H1 (cell line): ENCODE data around the gene PCYT2. TPM values are rescaled to one million over a fixed set of nuclear protein-coding genes. Genes with fewer than 3 reads are reported as not detected.

Experiments
- CTCF ChIA-PET: fragments of 300-600 bp; sonication (Branson Sonifier 250); formaldehyde crosslinking; loops from one replicate; lab custom pipeline; 2021; ENCODE audit not compliant: partially characterized antibody; lab: Charles Lee
- POLR2A ChIA-PET: fragments of 300-600 bp; sonication (Branson Sonifier 250); formaldehyde crosslinking; loops from one replicate; lab custom pipeline; 2021; ENCODE audit warnings: inconsistent platforms; ENCODE audit not compliant: partially characterized antibody; lab: Charles Lee
- DNase-seq, 2 experiments: peaks; one replicate each; pipeline versions ENCODE4 v3.0.0 to v3.0.0-alpha.2; 2010 to 2022; ENCODE audit warnings: low spot score in 2 of 2, low read depth in 1 of 2, mixed read lengths in 1 of 2
- FAIRE-seq: peaks from 2 replicates; lab custom pipeline; 2011; peaks lifted over from hg19 to GRCh38; lab: Jason Lieb, UNC
- H2AFZ ChIP-seq: 2 replicates; pipeline ENCODE4 v1.8.1; 2012; ENCODE audit warnings: low read length, inconsistent platforms
- H2AK5ac ChIP-seq: 2 replicates; pipeline ENCODE4 v1.6.1; 2013; ENCODE audit warnings: low read depth, low read length
- H2BK120ac ChIP-seq: replicated peaks from 2 replicates; pipeline ENCODE3; 2013; ENCODE audit warnings: low read depth, low read length, inconsistent platforms
- H2BK12ac ChIP-seq: 2 replicates; pipeline ENCODE4 v1.6.1; 2013; ENCODE audit warnings: low read depth, low read length
- H2BK15ac ChIP-seq: 2 replicates; pipeline ENCODE4 v1.6.1; 2013; ENCODE audit warnings: low read length
- H2BK20ac ChIP-seq: 2 replicates; pipeline ENCODE4 v1.6.1; 2013; ENCODE audit warnings: low read length
- H2BK5ac ChIP-seq: 2 replicates; pipeline ENCODE4 v1.6.1; 2013; ENCODE audit warnings: low read depth, low read length
- H3K14ac ChIP-seq: 2 replicates; pipeline ENCODE4 v1.6.1; 2013; ENCODE audit warnings: inconsistent platforms; ENCODE audit not compliant: insufficient read length
- H3K18ac ChIP-seq: 2 replicates; pipeline ENCODE4 v1.6.1; 2013; ENCODE audit warnings: low read length; ENCODE audit errors: extremely low read depth
- H3K23ac ChIP-seq: 2 replicates; pipeline ENCODE4 v1.6.1; 2013; ENCODE audit warnings: inconsistent platforms; ENCODE audit not compliant: insufficient read length
- H3K23me2 ChIP-seq: 2 replicates; pipeline ENCODE4 v1.6.1; 2013; ENCODE audit warnings: low read depth, low read length
- H3K27ac ChIP-seq: 2 replicates; pipeline ENCODE4 v1.6.1; 2011; ENCODE audit warnings: low read depth, low read length, inconsistent platforms
- H3K27me3 ChIP-seq, 4 experiments: replicated peaks in 1 of 4; 1 replicate in 1 of 4; 2 replicates in 3 of 4; pipeline versions ENCODE4 v1.6.1 to v1.8.1; 2011 to 2013; ENCODE audit warnings: low read length in 3 of 4, mild to moderate bottlenecking in 3 of 4, inconsistent platforms in 2 of 4, mixed read lengths in 2 of 4, moderate library complexity in 1 of 4; ENCODE audit not compliant: control insufficient read depth in 3 of 4, insufficient read depth in 3 of 4; ENCODE audit errors: extremely low read depth in 1 of 4
- H3K36me3 ChIP-seq, 4 experiments: 2 replicates each; pipeline versions ENCODE4 v1.6.1 to v1.8.1; 2011 to 2013; ENCODE audit warnings: mild to moderate bottlenecking in 4 of 4, low read length in 3 of 4, moderate library complexity in 2 of 4, control low read depth in 1 of 4, inconsistent platforms in 1 of 4; ENCODE audit not compliant: insufficient read depth in 4 of 4, control insufficient read depth in 2 of 4
- H3K4ac ChIP-seq: replicated peaks from 2 replicates; pipeline ENCODE3; 2013; ENCODE audit warnings: low read length, low read depth, mixed read lengths, inconsistent platforms; ENCODE audit not compliant: insufficient read length
- H3K4me1 ChIP-seq, 4 experiments: replicated peaks in 1 of 4; 1 replicate in 1 of 4; 2 replicates in 3 of 4; pipeline versions ENCODE4 v1.6.1 to v1.8.1; 2011 to 2013; ENCODE audit warnings: low read length in 3 of 4, inconsistent platforms in 2 of 4, mixed read lengths in 1 of 4; ENCODE audit not compliant: insufficient read depth in 4 of 4, control insufficient read depth in 3 of 4
- H3K4me2 ChIP-seq, 2 experiments: 2 replicates each; pipeline versions ENCODE4 v1.6.1 to v1.8.1; 2011 to 2013; ENCODE audit warnings: low read depth in 2 of 2, low read length in 2 of 2, control low read depth in 1 of 2, inconsistent platforms in 1 of 2, mild to moderate bottlenecking in 1 of 2; ENCODE audit not compliant: insufficient read depth in 1 of 2
- H3K4me3 ChIP-seq, 4 experiments: fragments of 200-600, 300-600 bp in 1 of 4; sonication (generic), shearing (Covaris generic), sonication (Bioruptor Twin) in 1 of 4; 2 replicates each; pipeline versions ENCODE4 v1.5.1 to v1.8.1; 2011 to 2016; ENCODE audit warnings: low read length in 4 of 4, low read depth in 3 of 4, control low read depth in 2 of 4, inconsistent platforms in 2 of 4, mild to moderate bottlenecking in 2 of 4, mixed read lengths in 1 of 4, moderate library complexity in 1 of 4; ENCODE audit not compliant: insufficient read depth in 2 of 4; ENCODE audit errors: extremely low read depth in 1 of 4
- H3K56ac ChIP-seq: replicated peaks from 2 replicates; pipeline ENCODE3; 2013; ENCODE audit warnings: low read depth, mild to moderate bottlenecking, mixed read lengths, low read length, inconsistent platforms; ENCODE audit not compliant: insufficient read length
- H3K79me1 ChIP-seq: 2 replicates; pipeline ENCODE4 v1.6.1; 2013; ENCODE audit warnings: low read depth, low read length, control low read depth
- H3K79me2 ChIP-seq, 2 experiments: 2 replicates each; pipeline versions ENCODE4 v1.6.1 to v1.8.1; 2012 to 2013; ENCODE audit warnings: low read length in 2 of 2, mild to moderate bottlenecking in 2 of 2, inconsistent platforms in 1 of 2; ENCODE audit not compliant: insufficient read depth in 2 of 2, control insufficient read depth in 1 of 2
- H3K9ac ChIP-seq, 4 experiments: replicated peaks in 1 of 4; 1 replicate in 1 of 4; 2 replicates in 3 of 4; pipeline versions ENCODE4 v1.6.1 to v1.8.1; 2011 to 2013; ENCODE audit warnings: low read depth in 3 of 4, low read length in 3 of 4, control low read depth in 2 of 4, mild to moderate bottlenecking in 2 of 4, moderate library complexity in 2 of 4, inconsistent platforms in 1 of 4; ENCODE audit errors: extremely low read depth in 1 of 4
- H3K9me3 ChIP-seq, 2 experiments: 2 replicates each; pipeline versions ENCODE4 v1.6.1 to v1.8.1; 2012 to 2013; ENCODE audit warnings: mild to moderate bottlenecking in 2 of 2, moderate library complexity in 2 of 2, control low read depth in 1 of 2, inconsistent platforms in 1 of 2, low read depth in 1 of 2, low read length in 1 of 2, mixed read lengths in 1 of 2; ENCODE audit not compliant: insufficient read depth in 2 of 2
- H4K20me1 ChIP-seq, 2 experiments: replicated peaks in 1 of 2; 2 replicates each; pipeline versions ENCODE3 to v1.8.1; 2011 to 2013; ENCODE audit warnings: inconsistent platforms in 2 of 2, low read length in 2 of 2, mild to moderate bottlenecking in 1 of 2; ENCODE audit not compliant: insufficient read depth in 2 of 2, control insufficient read depth in 1 of 2
- H4K5ac ChIP-seq: 2 replicates; pipeline ENCODE4 v1.6.1; 2013; ENCODE audit warnings: low read length, low read depth, mixed read lengths, inconsistent platforms; ENCODE audit not compliant: insufficient read length
- H4K8ac ChIP-seq: 2 replicates; pipeline ENCODE4 v1.8.0; 2013; ENCODE audit warnings: mild to moderate bottlenecking, moderate library complexity, low read length, inconsistent platforms; ENCODE audit not compliant: insufficient read depth; ENCODE audit errors: extremely low read depth
- H4K91ac ChIP-seq: replicated peaks from 2 replicates; pipeline ENCODE3; 2013; ENCODE audit warnings: low read length, mixed read lengths, inconsistent platforms; ENCODE audit not compliant: insufficient read length
- ATF2 ChIP-seq: IDR thresholded peaks from 2 replicates; pipeline ENCODE4 v1.6.1; 2012; ENCODE audit warnings: low read length, inconsistent platforms
- CBX8 ChIP-seq: fragments of 300-800, 300-1000 bp; sonication (generic); IDR thresholded peaks from 2 replicates; pipeline ENCODE4 v1.7.1; 2016; ENCODE audit warnings: low read depth, low read length, borderline replicate concordance
- POLR2A ChIP-seq, 2 experiments: IDR thresholded peaks; 1 replicate in 1 of 2; 2 replicates in 1 of 2; pipeline ENCODE4 v1.6.1; 2011; ENCODE audit warnings: low read depth in 2 of 2, low read length in 2 of 2, mild to moderate bottlenecking in 2 of 2; ENCODE audit errors: control extremely low read depth in 1 of 2
- YY1 ChIP-seq: IDR thresholded peaks from 2 replicates; pipeline ENCODE4 v1.6.1; 2011; ENCODE audit warnings: low read depth, mild to moderate bottlenecking, low read length
- WGBS, 2 experiments: shearing (Covaris generic) in 1 of 2; methylation state at CpG; one replicate each; pipeline versions ENCODE4 v1.1.6 to v1.1.7; 2013 to 2015; ENCODE audit warnings: low lambda C conversion rate in 2 of 2, mixed read lengths in 2 of 2, inconsistent platforms in 1 of 2, low coverage in 1 of 2, missing lambda C conversion rate in 1 of 2; ENCODE audit not compliant: insufficient replicate concordance in 2 of 2, insufficient coverage in 1 of 2, insufficient read length in 1 of 2; ENCODE audit errors: extremely low coverage in 1 of 2, missing lambda C conversion rate in 1 of 2; 5-methylcytosine and 5-hydroxymethylcytosine counted together
- polyA plus RNA-seq, 7 experiments: library from polyadenylated mRNA; depleted of rRNA in 3 of 7; stranded (reverse) in 5 of 7; unstranded in 2 of 7; fragments of >200 nt in 5 of 7; fragments of 200-250 nt in 2 of 7; gene quantifications; 1 replicate in 5 of 7; 2 replicates in 1 of 7; 4 replicates in 1 of 7; pipeline versions ENCODE4 v1.2.1 to v1.2.3, GENCODE V29; 2011 to 2013; ENCODE audit warnings: missing spikeins in 2 of 7, mixed read lengths in 2 of 7
- total RNA-seq: library from RNA; stranded (reverse); fragmentation: NEBNext Ultra II Directional; extraction: Animal tissue kit (Norgen Biotek cat#: 25700); gene quantifications from 2 replicates; pipeline ENCODE4 v1.2.1, GENCODE V29; 2021

PCYT2 gene
- total and polyA plus RNA-seq, 2 of the 8 experiments (the other 6 are each of a cell fraction or from before 2014, with no cell fraction given): 29.9 to 31.3 TPM

- H3K4me1 ChIP-seq: peaks cover 0 to 3% (median 2%) of the 10 kb centered on the region in 4 experiments; a peak in 5 of 7 replicates
- H3K4me3 ChIP-seq: no peak overlapping the region
- H4K8ac ChIP-seq: peak overlapping the region; percentile 45; the same call in 1 of the 2 replicates
- H2BK120ac ChIP-seq: no peak overlapping the region
- CTCF ChIA-PET: interaction anchor here (1.0 to 1.5 kb wide), 2 partner anchors 19 to 45 kb away, joined by 3 to 4 read pairs; no protein-coding TSS in a partner anchor
- peaks cover 8 to 41% of the 10 kb centered on the region in 2 experiments for H3K79me2 ChIP-seq
- WGBS, 2 experiments: 90% methylated on average over 16 of the region's 16 CpGs; no CpG with 5 or more reads in 1 of the 2 experiments
- peak overlapping the region; percentile 39; the same call in 1 of the 2 replicates for H2BK12ac ChIP-seq
- peaks cover 5% of the 10 kb centered on the region; the same call in 1 of the 2 replicates for H3K23me2 ChIP-seq
- H3K27ac ChIP-seq: no peak overlapping the region
- no peak overlapping the region for H3K4ac ChIP-seq
- POLR2A ChIA-PET: interaction anchor here (0.6 to 12.3 kb wide), 10 partner anchors 12 to 181 kb away, joined by 3 to 151 read pairs (median 3); partner anchors contain the start of gene ARHGDIA
- H3K18ac ChIP-seq: no peak overlapping the region
- no peak overlapping the region for H2AFZ ChIP-seq
- no peak overlapping the region for H2BK5ac ChIP-seq
- no peak overlapping the region for H3K56ac ChIP-seq
- H3K23ac ChIP-seq: no peak overlapping the region
- DNase-seq: no peak
- H3K14ac ChIP-seq: no peak overlapping the region
- H2BK15ac ChIP-seq: no peak overlapping the region
- peaks cover 32 to 49% (median 36%) of the 10 kb centered on the region in 4 experiments for H3K36me3 ChIP-seq
- no peak overlapping the region for H2BK20ac ChIP-seq
- no peak overlapping the region for H2AK5ac ChIP-seq
- peaks cover 18% of the 10 kb centered on the region for H3K79me1 ChIP-seq
- H4K91ac ChIP-seq: no peak overlapping the region
- H3K4me2 ChIP-seq: no peak overlapping the region
- no peak overlapping the region for H3K9ac ChIP-seq
- no peaks in the 10 kb centered on the region for H3K9me3 ChIP-seq
- H4K5ac ChIP-seq: no peak overlapping the region
- FAIRE-seq: no peak
- peaks cover 19 to 26% of the 10 kb centered on the region in 2 experiments for H4K20me1 ChIP-seq
- H3K27me3 ChIP-seq: no peaks in the 10 kb centered on the region
- TF ChIP-seq CBX8 (no peak), YY1 (no peak), POLR2A (IDR thresholded peaks at IDR 0.05; ENCODE audit: control extremely low read depth in 1 of 2, low read depth in 2 of 2, low read length in 2 of 2) (peak in 1 of 2 experiments; percentile 19; a peak in 1 of 3 replicates), ATF2 (no peak)
Observed at GRCh38 chr17:81888988-81889595, 22.1 kb downstream of the PCYT2 start.
